HG03378 (cell line): ENCODE results near the gene CA14.
"Not testable (repeated sequence)": the region's sequence is repeated elsewhere in the genome, so short reads cannot be mapped to it uniquely, and the experiment has no call there.

ENCODE experiments used
- ATAC-seq: cut with Tn5 transposase; IDR thresholded peaks from one replicate; pipeline ENCODE4 v1.9.1; 2021; ENCODE audit warnings: mild to moderate bottlenecking, moderate library complexity; ENCODE audit not compliant: unreplicated experiment

Gene CA14

DNA sequence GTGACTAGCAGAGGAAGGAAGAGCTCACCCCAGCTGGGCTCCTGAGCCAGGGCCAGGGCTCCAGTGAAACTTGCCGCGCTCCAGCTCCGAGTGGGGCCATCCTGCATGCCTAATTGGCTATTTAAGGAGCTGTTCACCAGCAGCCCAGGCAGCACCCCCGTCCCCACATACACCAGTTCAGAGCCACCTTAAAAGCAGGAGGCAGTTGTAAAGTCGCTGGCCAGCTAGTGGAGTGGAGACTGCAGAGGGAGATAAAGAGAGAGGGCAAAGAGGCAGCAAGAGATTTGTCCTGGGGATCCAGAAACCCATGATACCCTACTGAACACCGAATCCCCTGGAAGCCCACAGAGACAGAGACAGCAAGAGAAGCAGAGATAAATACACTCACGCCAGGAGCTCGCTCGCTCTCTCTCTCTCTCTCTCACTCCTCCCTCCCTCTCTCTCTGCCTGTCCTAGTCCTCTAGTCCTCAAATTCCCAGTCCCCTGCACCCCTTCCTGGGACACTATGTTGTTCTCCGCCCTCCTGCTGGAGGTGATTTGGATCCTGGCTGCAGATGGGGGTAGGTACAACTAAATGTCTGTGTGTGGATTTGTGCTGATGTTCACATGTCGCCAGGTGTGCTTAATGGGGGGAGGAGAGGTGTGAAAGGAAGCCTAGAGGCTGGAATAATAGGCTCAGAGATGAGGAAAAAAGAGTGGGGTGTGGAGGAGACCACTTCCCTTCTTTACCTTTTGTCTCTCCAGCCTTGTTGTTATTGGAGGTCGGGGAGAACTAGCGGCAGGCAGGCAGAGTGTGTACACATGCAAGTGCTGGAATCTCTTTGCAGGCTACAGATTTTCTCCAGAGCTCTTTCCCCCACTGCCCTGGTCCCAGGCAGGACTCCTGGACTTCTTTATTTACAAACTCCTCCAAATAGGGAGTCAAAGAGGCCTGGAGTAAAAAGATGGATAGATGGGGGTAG, at the start of gene CA14:
CA14 (plus strand) TSS at position 151 of the 962 bp plus-strand sequence; CDS start at position 506, 355 bp downstream.
- ATAC-seq = no peak

GRCh38 chr1:150208460-150208859, 49.1 kb upstream of the CA14 start:
- not testable (repeated sequence) for ATAC-seq

DNA sequence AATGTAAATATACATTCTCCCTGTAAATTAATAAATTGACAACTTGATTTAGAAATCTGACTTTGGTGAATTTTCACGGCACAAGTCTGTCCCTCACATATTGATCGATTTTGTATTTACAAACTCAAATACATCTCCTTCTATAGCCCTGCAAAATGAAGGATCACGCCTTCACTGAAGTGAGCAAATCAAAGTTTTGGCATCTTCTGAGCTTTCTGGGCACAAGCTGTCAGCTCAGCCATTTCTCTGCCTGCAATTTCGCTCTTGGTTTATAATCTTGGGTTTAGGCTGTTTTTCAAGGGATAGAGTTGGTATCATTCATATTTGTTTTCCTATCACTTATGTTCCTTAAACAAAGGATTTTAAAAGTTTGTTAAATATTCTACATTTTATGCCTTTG, 47.5 kb upstream of the CA14 start:
- ATAC-seq = no peak

DNA sequence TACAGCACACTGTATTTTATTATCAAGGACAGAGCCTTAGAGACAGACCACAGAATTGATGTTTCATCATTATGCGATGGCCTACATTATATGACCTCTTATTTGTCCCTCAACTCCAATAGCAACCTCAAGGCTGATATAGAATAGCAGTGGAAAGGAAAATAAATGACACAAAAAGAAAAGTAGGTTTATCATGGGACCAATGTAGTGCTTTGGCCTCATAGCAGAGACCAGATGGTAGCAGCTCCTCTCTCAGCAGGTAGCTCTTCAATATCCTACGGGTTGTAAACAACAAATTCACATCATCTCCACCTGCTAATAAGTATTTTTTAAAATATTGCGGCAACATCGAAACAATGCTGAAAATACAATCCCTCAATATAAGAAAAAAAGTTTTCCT, 46.9 kb upstream of the CA14 start:
- no peak for ATAC-seq

DNA sequence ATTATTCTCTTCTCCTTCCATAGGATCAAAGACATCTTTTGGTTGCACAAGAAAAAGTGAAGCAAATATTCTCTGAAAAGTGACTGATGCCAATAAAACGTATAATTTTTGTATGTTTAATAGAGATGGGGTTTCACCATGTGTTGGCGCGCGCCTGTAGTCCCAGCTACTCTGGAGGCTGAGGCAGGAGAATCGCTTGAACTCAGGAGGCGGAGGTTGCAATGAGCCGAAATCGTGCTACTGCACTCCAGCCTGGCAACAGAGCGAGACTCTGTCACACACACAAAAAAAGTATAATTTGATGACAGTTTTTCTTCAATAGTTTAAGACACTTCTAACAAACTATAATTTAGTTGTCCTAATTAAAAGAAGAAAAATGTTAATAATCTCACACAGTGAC, 45.5 kb upstream of the CA14 start:
- no peak for ATAC-seq

- peak; percentile 81 for ATAC-seq
These were observed 44.1 kb upstream of the CA14 start for GRCh38 chr1:150213170-150214098.

DNA sequence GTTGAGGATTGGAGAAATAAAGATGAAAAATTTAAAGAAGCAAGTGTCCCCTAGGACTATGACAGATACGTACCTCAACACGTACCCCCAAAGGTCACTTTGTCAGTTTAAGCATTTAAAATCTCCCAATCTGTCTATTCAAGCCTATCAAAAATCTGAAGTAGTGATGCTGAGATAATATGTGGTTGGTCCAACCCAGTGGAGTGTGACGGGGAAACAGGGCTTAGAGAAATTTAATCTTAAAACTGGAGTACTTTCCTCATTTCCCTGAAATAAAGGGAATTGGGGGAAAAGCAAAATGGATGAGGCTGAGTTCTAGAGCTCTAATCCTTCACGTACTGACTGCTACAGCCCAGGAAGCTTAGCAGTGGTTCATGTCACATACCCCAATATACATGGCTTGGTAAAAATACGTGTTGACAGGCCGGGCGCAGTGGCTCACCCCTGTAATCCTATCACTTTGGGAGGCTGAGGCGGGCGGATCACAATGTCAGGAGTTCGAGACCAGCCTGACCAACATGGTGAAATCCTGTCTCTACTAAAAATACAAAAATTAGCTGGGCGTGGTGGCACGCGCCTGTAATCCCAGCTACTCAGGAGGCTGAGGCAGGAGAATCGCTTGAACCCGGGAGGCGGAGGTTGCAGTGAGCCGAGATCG, 43.3 kb upstream of the CA14 start:
- peak; percentile 12 for ATAC-seq

- not testable (repeated sequence) for ATAC-seq
These were observed 41.7 kb upstream of the CA14 start for GRCh38 chr1:150215855-150216254.

GRCh38 chr1:150221552-150221951, 36.0 kb upstream of the CA14 start:
- no peak for ATAC-seq

DNA sequence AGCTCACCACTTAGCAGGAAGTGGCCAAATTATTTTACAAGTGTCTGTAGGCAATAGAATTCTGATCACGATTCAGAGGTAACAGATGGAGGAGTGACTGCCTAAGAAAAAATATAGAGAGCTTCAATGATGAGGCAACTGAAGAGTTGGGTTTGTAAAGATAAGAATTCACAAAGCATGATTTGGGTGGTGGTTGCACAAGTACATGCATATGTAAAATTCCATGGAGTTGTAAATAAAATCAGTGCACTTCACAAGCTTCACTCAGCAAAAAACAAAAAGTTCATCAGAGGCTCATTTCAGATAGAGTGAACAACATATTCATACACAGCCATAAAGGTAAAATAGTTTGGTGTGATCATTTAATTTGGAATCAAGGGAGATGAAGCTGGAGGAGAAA, 32.6 kb upstream of the CA14 start:
- ATAC-seq = no peak

DNA sequence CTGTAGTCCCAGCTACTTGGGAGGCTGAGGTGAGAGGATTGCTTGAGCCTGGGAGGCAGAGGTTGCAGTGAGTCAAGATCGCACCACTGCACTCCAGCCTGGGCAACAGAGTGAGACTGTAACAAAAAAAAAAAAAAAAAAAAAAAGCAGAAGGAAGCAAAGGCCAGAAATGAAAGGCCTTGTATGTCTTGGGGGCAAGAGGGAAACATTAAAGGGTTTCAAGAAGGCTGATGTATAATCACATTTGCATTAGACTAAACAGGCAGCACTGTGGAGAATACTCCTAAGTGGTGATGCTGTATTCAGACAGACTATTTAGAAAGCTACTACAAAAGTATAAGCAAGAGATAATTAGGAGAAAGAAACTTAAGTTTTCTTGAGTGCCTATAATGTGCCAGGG, 32.0 kb upstream of the CA14 start:
- ATAC-seq = no peak

GRCh38 chr1:150226486-150226885, 31.1 kb upstream of the CA14 start:
- no peak for ATAC-seq

DNA sequence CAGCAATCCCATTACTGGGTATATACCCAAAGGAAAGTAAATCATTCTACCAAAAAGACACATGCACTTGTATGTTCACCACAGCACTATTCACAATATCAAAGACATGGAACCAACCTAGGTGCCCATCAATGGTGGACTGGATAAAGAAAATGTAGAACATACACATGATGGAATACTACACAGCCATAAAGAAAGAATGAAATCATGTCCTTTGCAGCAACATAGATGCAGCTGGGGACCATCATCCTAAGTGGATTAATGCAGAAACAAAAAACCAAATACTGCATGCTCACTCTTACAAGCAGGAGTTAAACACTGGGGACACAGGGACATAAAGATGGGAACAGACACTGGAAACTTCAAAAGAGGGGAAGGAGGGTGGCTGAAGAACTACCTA, 30.3 kb upstream of the CA14 start:
- no peak for ATAC-seq

- not testable (repeated sequence) for ATAC-seq
These were observed 29.3 kb upstream of the CA14 start for GRCh38 chr1:150228246-150228645.

GRCh38 chr1:150232921-150233320, 24.7 kb upstream of the CA14 start:
- ATAC-seq = not testable (repeated sequence)

- ATAC-seq = no peak
These were observed 23.9 kb upstream of the CA14 start for GRCh38 chr1:150233359-150234308.

DNA sequence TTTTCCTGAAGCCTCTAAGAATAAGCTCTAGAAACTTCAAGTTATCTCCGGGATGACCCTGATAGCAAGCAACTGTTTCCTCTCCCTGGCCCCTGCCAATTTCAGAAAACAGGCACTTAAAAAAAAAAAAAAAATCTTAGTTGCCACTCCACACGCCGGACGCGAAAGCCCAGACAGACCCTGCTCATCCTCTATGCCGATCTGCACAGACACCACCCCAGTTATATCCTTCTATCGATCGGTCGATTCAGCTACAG, 23.3 kb upstream of the CA14 start:
- ATAC-seq = peak; percentile 7

DNA sequence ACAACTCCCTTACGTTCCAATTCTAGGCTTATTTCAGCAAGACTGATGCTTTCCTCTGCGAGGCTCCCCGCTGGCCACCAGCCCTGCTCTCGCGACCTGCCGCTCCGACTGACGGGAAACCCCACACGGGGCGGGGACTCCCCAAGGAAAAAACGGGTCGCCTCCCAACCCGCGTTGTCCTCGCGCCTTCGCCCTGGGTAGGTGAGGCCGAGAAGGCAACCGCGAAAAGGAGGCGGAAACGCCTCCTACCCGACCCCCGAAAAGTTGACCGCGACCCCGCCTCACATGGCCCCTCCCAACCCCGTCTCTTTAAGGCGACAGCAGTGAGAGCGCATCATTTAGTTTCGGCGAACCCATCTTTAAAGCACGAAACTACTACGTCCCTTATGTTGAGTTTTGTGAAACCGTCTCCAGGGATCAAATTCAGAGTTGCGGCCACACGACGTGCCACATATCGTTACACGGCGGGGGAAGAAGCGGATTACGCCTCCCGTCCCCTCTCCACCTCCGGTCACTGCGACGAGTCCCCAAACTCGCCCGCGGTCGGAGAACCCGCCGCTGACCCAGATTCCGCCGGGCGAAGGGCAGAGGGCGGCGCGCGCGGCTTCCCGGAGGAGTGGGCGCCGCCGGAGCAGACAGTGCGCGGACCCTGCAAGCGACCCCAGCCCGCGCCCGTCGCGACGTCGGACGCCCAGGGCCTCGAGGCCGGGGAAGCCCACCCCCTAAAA, 22.8 kb upstream of the CA14 start:
- ATAC-seq = peak; percentile 42

DNA sequence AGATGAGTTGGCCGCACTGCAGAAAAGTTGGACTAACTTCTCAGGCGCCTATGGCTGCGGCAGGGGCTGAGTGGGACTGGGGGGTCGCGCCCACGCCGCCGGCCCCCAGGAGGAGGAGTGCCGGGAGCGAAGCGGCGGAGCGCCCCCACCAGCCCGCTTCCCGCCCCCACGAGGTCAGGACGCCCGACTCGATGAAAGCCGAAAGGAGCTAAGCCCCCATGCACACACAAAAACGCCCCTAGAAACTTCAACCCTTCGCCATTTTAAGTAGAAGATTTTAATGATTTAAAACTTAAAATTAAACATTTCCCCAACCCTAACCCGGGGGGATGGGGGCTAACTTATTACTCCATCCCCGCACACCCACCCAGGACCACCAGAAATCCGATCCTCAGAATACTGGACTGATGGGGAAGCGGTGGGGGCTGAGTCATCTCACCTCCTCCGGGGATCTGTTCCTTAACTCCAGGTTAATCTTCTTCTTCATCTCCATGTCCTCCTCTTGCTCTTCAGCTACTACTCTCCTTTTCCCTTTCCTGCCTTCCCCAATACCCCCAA, 22.2 kb upstream of the CA14 start:
- no peak for ATAC-seq
